GM12878 (cell line): ENCODE measurements around the gene NAV2. TPM values are rescaled to one million over a fixed set of nuclear protein-coding genes. Genes with fewer than 3 reads are reported as not detected.

Source experiments
- ATAC-seq: fragments of 200-7000 bp; cut with Tn5 transposase; 3 replicates; pipeline ENCODE4 v1.9.1; 2020; ENCODE audit warnings: mild to moderate bottlenecking, moderate library complexity
- BruUV-seq: library from RNA; stranded (reverse); fragments of 400-500 nt; replicated peaks from 2 replicates; lab custom pipeline; 2021; lab: Mats Ljungman, UMichigan
- CTCF ChIA-PET: fragments of 300-600 bp; sonication (Branson Sonifier 250); formaldehyde crosslinking; extraction: SDS; loops from one replicate; lab custom pipeline; 2021; ENCODE audit warnings: inconsistent platforms; lab: Yijun Ruan, JAX
- POLR2A ChIA-PET: fragments of 350-600 bp; formaldehyde crosslinking; extraction: SDS; loops from one replicate; lab custom pipeline; 2021; ENCODE audit warnings: inconsistent platforms; lab: Charles Lee
- RAD21 ChIA-PET: fragments of 300-600 bp; sonication (Branson Sonifier 250); formaldehyde crosslinking; loops from one replicate; lab custom pipeline; 2023; ENCODE audit warnings: antibody characterized with exemption; ENCODE audit not compliant: unreplicated experiment; lab: Charles Lee
- SMC1A ChIA-PET: fragments of 300-600 bp; sonication (Branson Sonifier 250); formaldehyde crosslinking; loops from one replicate; lab custom pipeline; 2023; ENCODE audit not compliant: unreplicated experiment, uncharacterized antibody; lab: Charles Lee
- DNase-seq: peaks from one replicate; pipeline ENCODE4 v3.0.0-alpha.2; 2011; ENCODE audit warnings: low read depth, low spot score
- FAIRE-seq: peaks from 3 replicates; lab custom pipeline; 2011; peaks lifted over from hg19 to GRCh38; lab: Jason Lieb, UNC
- H2AFZ ChIP-seq: 2 replicates; pipeline ENCODE4 v1.6.0; 2011; ENCODE audit warnings: low read depth, low read length, control low read depth; ENCODE audit not compliant: control insufficient read depth
- H3K27ac ChIP-seq: 2 replicates; pipeline ENCODE4 v1.5.1; 2011; ENCODE audit warnings: control low read depth; ENCODE audit not compliant: control insufficient read depth, insufficient read depth
- H3K27me3 ChIP-seq, 2 experiments: replicated peaks in 1 of 2; 2 replicates each; pipeline versions ENCODE4 v1.6.0 to v1.6.1; 2011; ENCODE audit warnings: low read length in 1 of 2; ENCODE audit not compliant: control insufficient read depth in 2 of 2, insufficient read depth in 2 of 2
- H3K36me3 ChIP-seq, 2 experiments: 2 replicates each; pipeline ENCODE4 v1.5.1; 2011; ENCODE audit warnings: low read length in 1 of 2; ENCODE audit not compliant: control insufficient read depth in 2 of 2, insufficient read depth in 2 of 2
- H3K4me1 ChIP-seq: 2 replicates; pipeline ENCODE4 v1.6.1; 2011; ENCODE audit warnings: mild to moderate bottlenecking, low read length, moderate library complexity, mixed read lengths; ENCODE audit not compliant: control insufficient read depth, insufficient read depth
- H3K4me2 ChIP-seq: 2 replicates; pipeline ENCODE4 v1.6.0; 2011; ENCODE audit warnings: control low read depth; ENCODE audit not compliant: control insufficient read depth, insufficient read depth
- H3K4me3 ChIP-seq: fragments of 200-600 bp; sonication (generic); 2 replicates; pipeline ENCODE4 v1.5.1; 2016
- H3K79me2 ChIP-seq: 2 replicates; pipeline ENCODE4 v1.6.0; 2011; ENCODE audit warnings: low read length; ENCODE audit not compliant: control insufficient read depth, insufficient read depth
- H3K9ac ChIP-seq: 2 replicates; pipeline ENCODE4 v1.8.0; 2011; ENCODE audit warnings: low read length, control low read depth, mixed read lengths; ENCODE audit not compliant: control insufficient read depth, insufficient read depth
- H3K9me3 ChIP-seq: replicated peaks from 3 replicates; pipeline ENCODE4 v1.5.1; 2011; ENCODE audit warnings: mild to moderate bottlenecking, low read length; ENCODE audit not compliant: control insufficient read depth, insufficient read depth
- H4K20me1 ChIP-seq: 2 replicates; pipeline ENCODE4 v1.6.0; 2011; ENCODE audit not compliant: control insufficient read depth, insufficient read depth
- BACH1 ChIP-seq: fragments of 450-650 bp; IDR thresholded peaks from 2 replicates; pipeline ENCODE4 v1.6.1; 2017; ENCODE audit warnings: mild to moderate bottlenecking, borderline replicate concordance
- CHD1 ChIP-seq: IDR thresholded peaks from 2 replicates; pipeline ENCODE4 v1.6.1; 2012; ENCODE audit warnings: low read depth, low read length, improper control_type of control experiment
- CREB1 ChIP-seq: IDR thresholded peaks from 2 replicates; pipeline ENCODE4 v1.6.1; 2012; ENCODE audit warnings: low read depth, mild to moderate bottlenecking, inconsistent platforms
- ELK1 ChIP-seq: IDR thresholded peaks from 2 replicates; pipeline ENCODE4 v1.6.1; 2012; ENCODE audit warnings: low read depth, low read length, improper control_type of control experiment
- GATAD2B ChIP-seq: fragments of 450-650 bp; conservative IDR thresholded peaks from 2 replicates; pipeline ENCODE4 v1.6.1; 2017; ENCODE audit warnings: low read depth, mild to moderate bottlenecking, moderate library complexity
- HCFC1 ChIP-seq: fragments of 150-350 bp; IDR thresholded peaks from 2 replicates; pipeline ENCODE4 v1.6.1; 2014; ENCODE audit warnings: low read length
- IRF3 ChIP-seq: fragments of 450-650 bp; IDR thresholded peaks from 2 replicates; pipeline ENCODE4 v1.6.1; 2014; ENCODE audit warnings: mild to moderate bottlenecking
- PAX5 ChIP-seq: IDR thresholded peaks from 2 replicates; pipeline ENCODE4 v1.6.1; 2011; ENCODE audit warnings: low read depth, low read length, borderline replicate concordance
- POU2F2 ChIP-seq: IDR thresholded peaks from 3 replicates; pipeline ENCODE4 v1.6.1; 2011; ENCODE audit warnings: low read depth, mild to moderate bottlenecking, low read length, borderline replicate concordance
- RFX5 ChIP-seq: IDR thresholded peaks from 2 replicates; pipeline ENCODE4 v1.6.1; 2011; ENCODE audit warnings: low read depth, low read length, improper control_type of control experiment
- TCF3 ChIP-seq: IDR thresholded peaks from 2 replicates; pipeline ENCODE4 v1.6.1; 2012; ENCODE audit warnings: low read depth, mild to moderate bottlenecking, low read length, borderline replicate concordance; ENCODE audit not compliant: insufficient read depth
- ZBED1 ChIP-seq: IDR thresholded peaks from 2 replicates; pipeline ENCODE4 v1.6.1; 2016; ENCODE audit warnings: borderline replicate concordance
- ZBTB33 ChIP-seq: fragments of 450-650 bp; IDR thresholded peaks from 2 replicates; pipeline ENCODE4 v1.6.1; 2017; ENCODE audit warnings: mild to moderate bottlenecking
- ZBTB40 ChIP-seq: fragments of 450-650 bp; IDR thresholded peaks from 2 replicates; pipeline ENCODE4 v1.6.1; 2016; ENCODE audit warnings: mild to moderate bottlenecking, moderate library complexity, borderline replicate concordance
- ZNF384 ChIP-seq: IDR thresholded peaks from 2 replicates; pipeline ENCODE4 v1.6.1; 2012; ENCODE audit warnings: low read depth, mild to moderate bottlenecking, low read length, improper control_type of control experiment, borderline replicate concordance
- WGBS: methylation state at CpG from one replicate; pipeline ENCODE4 v1.1.6; 2016; ENCODE audit warnings: low lambda C conversion rate; ENCODE audit not compliant: insufficient replicate concordance, insufficient coverage; ENCODE audit errors: missing lambda C conversion rate; 5-methylcytosine and 5-hydroxymethylcytosine counted together
- in situ Hi-C: fragments of 300-500 bp; cut with MboI; formaldehyde crosslinking; loops from 9 replicates; pipeline ENCODE4 v1.14.3; 2018; ENCODE audit warnings: mixed read lengths
- intact Hi-C: fragments of 100-400 bp; cut with micrococcal nuclease; formaldehyde crosslinking; loops from one replicate; pipeline ENCODE4 v1.14.2; 2022; ENCODE audit not compliant: unreplicated experiment
- polyA plus RNA-seq, 11 experiments: library from polyadenylated mRNA; depleted of rRNA in 4 of 11; unstranded in 6 of 11; stranded (reverse) in 5 of 11; fragments of >200 nt; fragmentation: Nextera tagmentation in 4 of 11; fragmentation: Illumina TruSeq in 1 of 11; extraction: Ambion mirVana in 4 of 11; extraction: Trizol in 1 of 11; gene quantifications; 1 replicate in 1 of 11; 2 replicates in 10 of 11; pipeline versions ENCODE4 v1.2.1 to v1.2.3, GENCODE V29; 2011 to 2016; ENCODE audit warnings: inconsistent platforms in 2 of 11, missing spikeins in 2 of 11, low read depth in 1 of 11
- total RNA-seq, 4 experiments: library from RNA; depleted of rRNA in 3 of 4; stranded (reverse); fragments of >200 nt in 3 of 4; fragmentation: Illumina TruSeq in 1 of 4; extraction: Trizol in 1 of 4; gene quantifications; 2 replicates each; pipeline versions ENCODE4 v1.2.1 to v1.2.3, GENCODE V29; 2013 to 2021

NAV2 gene
- total and polyA plus RNA-seq, 10 of the 15 experiments (the other 5 are each of a cell fraction or from before 2014, with no cell fraction given) = 0.35 to 6.1 (median 1.1) TPM

- H3K79me2 ChIP-seq = no peaks in the 10 kb centered on the region
- no peaks in the 10 kb centered on the region for H4K20me1 ChIP-seq
- no peaks in the 10 kb centered on the region for H3K27me3 ChIP-seq
- intact Hi-C loops (no loop called here), in situ Hi-C loops (no loop called here)
- DNase-seq (no peak), FAIRE-seq (no peak), ATAC-seq (no peak)
- H3K36me3 ChIP-seq = no peaks in the 10 kb centered on the region
- 54% methylated on average over 8 of the region's 8 CpGs for WGBS
- no peak overlapping the region for H3K27ac ChIP-seq
- H2AFZ ChIP-seq = no peak overlapping the region
- ChIA-PET CTCF (interaction anchor here (0.9 to 1.4 kb wide), 2 partner anchors 12 to 107 kb away, joined by 3 to 4 read pairs; no protein-coding TSS in a partner anchor), SMC1A (interaction anchor here (0.9 to 2.0 kb wide), 2 partner anchors 74 to 105 kb away, joined by 3 to 5 read pairs; no protein-coding TSS in a partner anchor), RAD21 (no interaction called here), POLR2A (no interaction called here)
- H3K4me1 ChIP-seq = no peaks in the 10 kb centered on the region
- BruUV-seq = no TSS peak
- H3K9ac ChIP-seq = no peak overlapping the region
- H3K4me2 ChIP-seq = no peak overlapping the region
- no peaks in the 10 kb centered on the region for H3K9me3 ChIP-seq
- H3K4me3 ChIP-seq = no peak overlapping the region
- TF ChIP-seq ELK1 = no peak
- TF ChIP-seq POU2F2 = no peak
- no peak for TF ChIP-seq HCFC1
- TF ChIP-seq PAX5 = no peak
- TF ChIP-seq GATAD2B = no peak
- TF ChIP-seq CHD1 = no peak
- TF ChIP-seq CREB1 = no peak
- no peak for TF ChIP-seq BACH1
- no peak for TF ChIP-seq ZBTB33
- TF ChIP-seq TCF3 = no peak
- TF ChIP-seq ZBED1 = no peak
- no peak for TF ChIP-seq RFX5
- no peak for TF ChIP-seq IRF3
- no peak for TF ChIP-seq ZNF384
- no peak for TF ChIP-seq ZBTB40
Measured at GRCh38 chr11:20056950-20057943, 344.6 kb downstream of the NAV2 start.
